Parathyroid adenoma (tissue), 2 donors: ENCODE measurements around the gene RABAC1.

ENCODE experiments used
- H2AFZ ChIP-seq: fragments of 300-600 bp; sonication (generic); one replicate; pipeline ENCODE4 v1.7.0; 2017; ENCODE audit warnings: antibody characterized with exemption, mild to moderate bottlenecking
- H3K27ac ChIP-seq: fragments of 300-600 bp; sonication (generic); one replicate; pipeline ENCODE4 v1.7.0; 2017
- H3K27me3 ChIP-seq: fragments of 300-600 bp; sonication (generic); one replicate; pipeline ENCODE4 v1.7.0; 2017; ENCODE audit warnings: low read length; ENCODE audit not compliant: control insufficient read depth, insufficient read depth
- H3K36me3 ChIP-seq: fragments of 300-600 bp; sonication (generic); one replicate; pipeline ENCODE4 v1.7.0; 2017; ENCODE audit warnings: low read length; ENCODE audit not compliant: control insufficient read depth, insufficient read depth
- H3K4me1 ChIP-seq: fragments of 300-600 bp; sonication (generic); one replicate; pipeline ENCODE4 v1.7.0; 2017; ENCODE audit warnings: control low read depth
- H3K4me2 ChIP-seq: fragments of 300-600 bp; sonication (generic); one replicate; pipeline ENCODE4 v1.7.0; 2017; ENCODE audit warnings: low read length
- H3K4me3 ChIP-seq: fragments of 300-600 bp; sonication (generic); one replicate; pipeline ENCODE4 v1.7.0; 2017; ENCODE audit warnings: low read depth, low read length
- H3K79me2 ChIP-seq: fragments of 300-600 bp; sonication (generic); one replicate; pipeline ENCODE4 v1.7.0; 2017; ENCODE audit warnings: control low read depth
- H3K9ac ChIP-seq: fragments of 300-600 bp; sonication (generic); one replicate; pipeline ENCODE4 v1.7.0; 2017; ENCODE audit warnings: mild to moderate bottlenecking
- H3K9me3 ChIP-seq: fragments of 300-600 bp; sonication (generic); one replicate; pipeline ENCODE4 v1.7.0; 2017; ENCODE audit warnings: low read length; ENCODE audit not compliant: control insufficient read depth
- TF ChIP-seq, protein P1 (sequence below): fragments of 300-600 bp; sonication (generic); IDR thresholded peaks from one replicate; pipeline ENCODE4 v1.7.0; 2017; ENCODE audit warnings: antibody characterized with exemption, mild to moderate bottlenecking
- donor health status: primary hyperparathyroidism.

Gene RABAC1

DNA sequence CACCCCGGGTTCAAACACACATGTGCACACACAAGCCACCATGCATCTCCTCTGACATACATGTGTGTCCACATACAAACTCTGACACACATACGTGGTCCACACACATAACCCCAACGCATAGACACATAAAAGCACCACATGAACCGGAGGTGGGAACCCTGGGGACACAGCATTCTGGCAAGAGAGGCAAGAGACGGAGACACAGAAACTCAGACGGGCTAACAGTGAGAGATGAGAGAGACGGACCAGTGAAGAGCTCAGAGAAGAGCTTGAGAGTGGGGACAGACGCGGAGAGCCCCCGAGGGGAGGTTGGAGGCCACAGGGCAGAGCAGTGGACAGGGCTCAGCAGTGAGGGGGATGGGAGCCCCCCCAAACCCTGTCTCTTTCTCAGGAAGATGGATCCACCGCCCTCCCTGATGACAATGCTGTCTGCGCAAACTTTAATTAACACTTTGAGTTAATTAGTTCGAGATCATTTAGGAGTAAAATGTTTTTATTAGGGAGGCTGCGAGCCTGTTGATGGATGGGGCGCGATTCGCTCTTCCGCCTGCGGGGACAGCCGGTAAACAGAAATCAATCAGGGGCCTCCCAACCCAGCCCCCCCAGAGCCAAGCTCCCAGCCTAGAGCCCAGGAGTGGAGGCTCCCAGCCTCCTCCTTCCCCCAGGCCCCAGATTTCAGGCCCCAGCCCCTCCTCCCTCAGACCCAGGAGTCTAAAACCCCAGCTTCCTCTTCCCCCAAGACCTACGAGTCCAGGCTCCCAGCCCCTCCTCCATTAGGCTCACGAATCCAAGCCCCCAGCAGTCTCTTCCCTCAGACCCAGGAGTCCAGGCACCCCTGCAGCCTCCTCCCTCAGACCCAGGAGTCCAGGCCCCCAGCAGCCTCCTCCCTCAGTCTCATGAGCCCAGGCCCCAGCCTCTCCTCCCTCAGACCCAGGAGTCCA lies 21.3 kb downstream of the RABAC1 start:
- H3K36me3 ChIP-seq: no peaks in the 10 kb centered on the region
- H3K9me3 ChIP-seq: no peaks in the 10 kb centered on the region
- H3K27me3 ChIP-seq: no peaks in the 10 kb centered on the region
- peaks cover 4% of the 10 kb centered on the region for H3K4me1 ChIP-seq
- no peak overlapping the region for H3K27ac ChIP-seq
- H2AFZ ChIP-seq: no peak overlapping the region
- H3K4me2 ChIP-seq: no peak overlapping the region
- H3K79me2 ChIP-seq: no peaks in the 10 kb centered on the region
- TF ChIP-seq, protein P1, sequence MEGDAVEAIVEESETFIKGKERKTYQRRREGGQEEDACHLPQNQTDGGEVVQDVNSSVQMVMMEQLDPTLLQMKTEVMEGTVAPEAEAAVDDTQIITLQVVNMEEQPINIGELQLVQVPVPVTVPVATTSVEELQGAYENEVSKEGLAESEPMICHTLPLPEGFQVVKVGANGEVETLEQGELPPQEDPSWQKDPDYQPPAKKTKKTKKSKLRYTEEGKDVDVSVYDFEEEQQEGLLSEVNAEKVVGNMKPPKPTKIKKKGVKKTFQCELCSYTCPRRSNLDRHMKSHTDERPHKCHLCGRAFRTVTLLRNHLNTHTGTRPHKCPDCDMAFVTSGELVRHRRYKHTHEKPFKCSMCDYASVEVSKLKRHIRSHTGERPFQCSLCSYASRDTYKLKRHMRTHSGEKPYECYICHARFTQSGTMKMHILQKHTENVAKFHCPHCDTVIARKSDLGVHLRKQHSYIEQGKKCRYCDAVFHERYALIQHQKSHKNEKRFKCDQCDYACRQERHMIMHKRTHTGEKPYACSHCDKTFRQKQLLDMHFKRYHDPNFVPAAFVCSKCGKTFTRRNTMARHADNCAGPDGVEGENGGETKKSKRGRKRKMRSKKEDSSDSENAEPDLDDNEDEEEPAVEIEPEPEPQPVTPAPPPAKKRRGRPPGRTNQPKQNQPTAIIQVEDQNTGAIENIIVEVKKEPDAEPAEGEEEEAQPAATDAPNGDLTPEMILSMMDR: no peak
- H3K4me3 ChIP-seq: no peak overlapping the region
- no peak overlapping the region for H3K9ac ChIP-seq

DNA sequence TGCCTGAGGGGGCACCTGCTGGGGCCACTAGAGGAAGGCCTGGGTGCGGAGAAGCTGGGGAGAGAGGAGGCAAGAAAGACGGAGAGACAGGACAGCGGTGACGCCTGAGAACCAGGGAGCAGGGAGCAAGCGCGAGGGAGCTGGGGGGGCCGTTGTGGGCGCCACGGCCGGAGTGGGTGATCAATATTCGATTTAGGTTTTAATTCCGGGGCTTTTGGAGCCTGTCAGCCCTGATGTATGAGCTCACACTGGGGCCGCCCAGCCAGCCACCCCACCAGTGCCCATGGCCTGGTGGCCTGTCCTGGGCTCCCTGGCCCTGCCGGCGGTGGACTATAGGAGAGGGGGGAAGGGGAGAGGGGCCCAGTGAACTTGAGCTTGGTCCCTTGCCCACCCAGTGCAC lies 22.2 kb downstream of the RABAC1 start:
- Histone ChIP-seq H2AFZ (no peak overlapping the region), H3K4me3 (no peak overlapping the region), H3K4me2 (no peak overlapping the region), H3K9ac (no peak overlapping the region), H3K27ac (no peak overlapping the region), H3K36me3 (no peaks in the 10 kb centered on the region), H3K9me3 (no peaks in the 10 kb centered on the region), H3K27me3 (no peaks in the 10 kb centered on the region), H3K79me2 (no peaks in the 10 kb centered on the region), H3K4me1 (peaks cover 4% of the 10 kb centered on the region)
- TF ChIP-seq, protein P1: no peak

DNA sequence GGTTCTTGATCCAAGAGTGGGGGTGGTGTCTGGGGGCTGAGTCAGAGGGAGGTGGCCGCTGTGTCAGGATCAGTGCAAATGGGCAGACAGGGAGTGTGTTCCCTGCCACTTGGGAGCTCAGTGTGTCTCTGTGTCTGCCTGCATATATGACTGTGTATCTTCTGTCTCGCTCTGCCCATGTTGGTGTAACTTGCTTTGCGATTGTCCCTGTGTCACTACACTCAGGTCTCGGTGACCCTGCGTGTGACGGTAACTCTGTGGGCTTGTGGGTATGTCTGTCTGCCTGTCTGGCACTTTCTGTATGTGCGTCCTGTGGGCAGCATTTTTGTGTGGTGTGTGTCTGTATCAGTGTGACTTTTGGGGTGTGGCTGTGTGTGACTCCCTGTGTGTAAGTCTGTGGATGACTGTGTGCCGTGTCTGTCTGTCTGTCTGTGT lies 22.7 kb downstream of the RABAC1 start:
- Histone ChIP-seq H3K27me3 (no peaks in the 10 kb centered on the region), H3K9ac (no peak overlapping the region), H3K79me2 (no peaks in the 10 kb centered on the region), H3K4me1 (peaks cover 8% of the 10 kb centered on the region), H2AFZ (no peak overlapping the region), H3K4me3 (no peak overlapping the region), H3K36me3 (no peaks in the 10 kb centered on the region), H3K4me2 (no peak overlapping the region), H3K27ac (no peak overlapping the region), H3K9me3 (no peaks in the 10 kb centered on the region)
- TF ChIP-seq, protein P1: no peak

DNA sequence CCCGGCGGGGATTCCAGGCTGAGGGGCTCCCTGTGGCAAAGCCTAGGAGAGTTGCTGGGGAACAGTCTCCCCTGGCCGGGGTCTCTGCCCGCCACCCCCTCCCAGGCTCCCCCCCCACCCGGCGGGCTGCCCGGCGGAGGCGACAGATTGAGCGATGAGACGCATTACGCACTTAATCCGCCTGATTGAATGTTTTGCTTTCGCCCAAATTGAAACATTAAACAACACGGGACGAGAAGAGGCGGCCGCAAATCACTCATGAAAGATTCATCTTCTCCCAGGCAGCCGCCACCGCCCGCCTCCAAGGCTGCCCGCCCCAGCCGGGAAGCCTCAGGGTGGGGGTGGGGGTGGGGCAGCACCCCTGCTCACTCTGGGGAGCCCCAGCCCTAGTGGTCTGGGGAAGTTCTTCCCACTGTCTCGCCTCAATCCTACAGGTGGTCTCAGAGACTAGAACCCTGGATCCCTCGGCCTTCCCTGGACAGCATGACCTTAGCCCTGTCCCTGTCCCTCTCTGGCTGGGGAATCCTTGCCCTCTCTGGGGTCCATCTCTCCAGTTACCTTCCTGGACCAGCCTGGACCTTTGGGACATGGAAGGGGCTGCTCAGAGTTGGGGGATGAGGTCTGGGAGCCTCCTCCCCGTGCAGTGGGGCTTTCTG lies 23.2 kb downstream of the RABAC1 start:
- H3K27ac ChIP-seq: no peak overlapping the region

More for the DNA sequence above, 23.2 kb downstream of the RABAC1 start:
- H3K4me1 ChIP-seq: peaks cover 9% of the 10 kb centered on the region
- no peak overlapping the region for H3K9ac ChIP-seq
- no peaks in the 10 kb centered on the region for H3K36me3 ChIP-seq
- H3K4me2 ChIP-seq: no peak overlapping the region
- H3K9me3 ChIP-seq: no peaks in the 10 kb centered on the region
- no peaks in the 10 kb centered on the region for H3K79me2 ChIP-seq
- no peaks in the 10 kb centered on the region for H3K27me3 ChIP-seq
- TF ChIP-seq, protein P1: no peak
- H2AFZ ChIP-seq: no peak overlapping the region
- H3K4me3 ChIP-seq: no peak overlapping the region
